Panc1 (cell line): ENCODE results near the gene MXD4. TPM values are rescaled to one million over a fixed set of nuclear protein-coding genes. Genes with fewer than 3 reads are reported as not detected.

ENCODE experiments used
- ATAC-seq: fragments of 200-7000 bp; cut with Tn5 transposase; 2 replicates; pipeline ENCODE4 v1.9.1; 2020; ENCODE audit warnings: mild to moderate bottlenecking, moderate library complexity
- BruUV-seq: library from RNA; stranded (reverse); fragments of 400-500 nt; replicated peaks from 2 replicates; lab custom pipeline; 2021; lab: Mats Ljungman, UMichigan
- CTCF ChIA-PET: fragments of 300-600 bp; sonication (Branson Sonifier 250); formaldehyde crosslinking; loops from one replicate; lab custom pipeline; 2022; ENCODE audit warnings: antibody characterized with exemption; lab: Charles Lee
- POLR2A ChIA-PET: fragments of 300-600 bp; sonication (Branson Sonifier 250); formaldehyde crosslinking; loops from one replicate; lab custom pipeline; 2022; ENCODE audit warnings: antibody characterized with exemption; lab: Charles Lee
- DNase-seq: peaks from one replicate; pipeline ENCODE4 v3.0.0-alpha.2; 2010; ENCODE audit warnings: low read depth, low spot score
- H3K27ac ChIP-seq: 2 replicates; pipeline ENCODE4 v1.5.1; 2011; ENCODE audit warnings: mild to moderate bottlenecking, low read length, inconsistent platforms
- H3K27me3 ChIP-seq: fragments of 200-500 bp; sonication (Bioruptor generic); 2 replicates; pipeline ENCODE4 v1.6.0; 2014; ENCODE audit warnings: low read length, inconsistent platforms; ENCODE audit not compliant: control insufficient read depth, insufficient read depth
- H3K36me3 ChIP-seq: fragments of 200-500 bp; sonication (Bioruptor generic); 2 replicates; pipeline ENCODE4 v1.5.1; 2014; ENCODE audit warnings: inconsistent platforms, mild to moderate bottlenecking, low read length, moderate library complexity; ENCODE audit not compliant: control insufficient read depth, insufficient read depth
- H3K4me1 ChIP-seq: 2 replicates; pipeline ENCODE4 v1.5.1; 2011; ENCODE audit warnings: inconsistent platforms, mild to moderate bottlenecking, low read length, moderate library complexity; ENCODE audit not compliant: control insufficient read depth, insufficient read depth
- H3K4me3 ChIP-seq, 2 experiments: 2 replicates each; pipeline ENCODE4 v1.5.1; 2011 to 2012; ENCODE audit warnings: low read depth in 2 of 2, low read length in 2 of 2, mild to moderate bottlenecking in 2 of 2, inconsistent platforms in 1 of 2, moderate library complexity in 1 of 2
- H3K9me3 ChIP-seq: fragments of 200-500 bp; sonication (Bioruptor generic); 2 replicates; pipeline ENCODE4 v1.5.1; 2014; ENCODE audit warnings: low read depth, mild to moderate bottlenecking, inconsistent platforms, low read length, moderate library complexity; ENCODE audit not compliant: control insufficient read depth, insufficient read depth
- POLR2AphosphoS5 ChIP-seq: IDR thresholded peaks from 2 replicates; pipeline ENCODE4 v1.6.1; 2012; ENCODE audit warnings: mild to moderate bottlenecking, low read depth, low read length, moderate library complexity
- SIN3A ChIP-seq: IDR thresholded peaks from 2 replicates; pipeline ENCODE4 v1.6.1; 2012; ENCODE audit warnings: low read depth, mild to moderate bottlenecking, low read length, moderate library complexity, borderline replicate concordance; ENCODE audit not compliant: insufficient read depth
- TCF7L2 ChIP-seq: IDR thresholded peaks from 2 replicates; pipeline ENCODE4 v1.6.1; 2011; ENCODE audit warnings: mild to moderate bottlenecking, low read depth, low read length, inconsistent platforms
- in situ Hi-C: cut with HindIII; loops from 2 replicates; pipeline ENCODE4 v1.10.0; 2016; ENCODE audit warnings: low sequenced_read_pairs, low pct_unique_long_range_greater_than_20kb
- intact Hi-C: fragments of 100-400 bp; cut with micrococcal nuclease; formaldehyde crosslinking; loops from one replicate; pipeline ENCODE4 v1.10.0; 2022; ENCODE audit not compliant: unreplicated experiment
- total RNA-seq: library from RNA; stranded (reverse); gene quantifications from one replicate; pipeline ENCODE4 v1.2.1, GENCODE V29; 2021; ENCODE audit not compliant: unreplicated experiment
- TF ChIP-seq, protein P1 (sequence below): fragments of 450-650 bp; IDR thresholded peaks from 2 replicates; pipeline ENCODE4 v1.5.1; 2017; ENCODE audit warnings: mild to moderate bottlenecking
- TF ChIP-seq, protein P2 (sequence below), 2 experiments: IDR thresholded peaks; 2 replicates each; pipeline ENCODE4 v1.6.1; 2011 to 2012; ENCODE audit warnings: low read depth in 2 of 2, control low read depth in 1 of 2, low read length in 1 of 2, mild to moderate bottlenecking in 1 of 2, moderate library complexity in 1 of 2; ENCODE audit not compliant: insufficient read depth in 1 of 2

MXD4 gene
- total RNA-seq, 1 experiment from 2014 or later = 32.7 TPM

DNA sequence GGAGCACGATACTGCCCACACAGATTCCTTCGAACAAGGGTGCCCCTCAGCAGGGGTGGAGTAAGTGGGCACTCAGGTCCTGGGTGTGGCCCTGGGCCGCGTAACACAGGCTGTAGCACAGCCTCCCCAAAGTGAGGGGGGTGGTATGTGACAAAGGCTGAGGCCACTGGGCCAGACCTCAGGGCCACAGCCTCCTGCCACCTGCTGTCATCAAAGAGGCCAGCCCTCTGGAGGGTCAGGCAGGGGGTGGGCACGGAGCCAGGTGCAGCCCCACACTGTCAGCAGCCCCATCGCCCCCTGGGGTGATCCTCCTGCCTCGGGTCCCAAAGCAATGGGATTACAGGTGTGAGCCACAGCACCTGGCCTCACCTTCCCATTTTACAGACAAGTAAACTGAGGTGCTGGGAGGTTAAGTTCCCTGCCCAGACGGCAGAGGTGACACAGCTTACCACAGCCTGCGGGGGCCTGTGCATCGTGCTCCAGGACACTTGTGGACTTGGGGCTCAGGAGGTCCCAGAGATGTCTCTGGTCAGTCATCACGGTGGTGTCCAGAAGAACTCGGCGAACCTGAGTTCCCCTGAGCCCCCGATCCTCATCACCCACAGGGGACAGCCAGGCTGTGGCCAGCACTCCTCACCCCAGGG, 27.5 kb upstream of the MXD4 start:
- CTCF ChIA-PET = no interaction called here
- POLR2A ChIA-PET = no interaction called here
- DNase-seq (no peak), ATAC-seq (no peak)
- no TSS peak for BruUV-seq
- H3K9me3 ChIP-seq = no peaks in the 10 kb centered on the region
- intact Hi-C loops = no loop called here
- H3K27me3 ChIP-seq = no peaks in the 10 kb centered on the region
- no peak overlapping the region for H3K27ac ChIP-seq
- in situ Hi-C loops = no loop called here
- no peak overlapping the region for H3K4me3 ChIP-seq
- H3K36me3 ChIP-seq = no peaks in the 10 kb centered on the region
- no peaks in the 10 kb centered on the region for H3K4me1 ChIP-seq
- TF ChIP-seq TCF7L2 (no peak), SIN3A (no peak)

DNA sequence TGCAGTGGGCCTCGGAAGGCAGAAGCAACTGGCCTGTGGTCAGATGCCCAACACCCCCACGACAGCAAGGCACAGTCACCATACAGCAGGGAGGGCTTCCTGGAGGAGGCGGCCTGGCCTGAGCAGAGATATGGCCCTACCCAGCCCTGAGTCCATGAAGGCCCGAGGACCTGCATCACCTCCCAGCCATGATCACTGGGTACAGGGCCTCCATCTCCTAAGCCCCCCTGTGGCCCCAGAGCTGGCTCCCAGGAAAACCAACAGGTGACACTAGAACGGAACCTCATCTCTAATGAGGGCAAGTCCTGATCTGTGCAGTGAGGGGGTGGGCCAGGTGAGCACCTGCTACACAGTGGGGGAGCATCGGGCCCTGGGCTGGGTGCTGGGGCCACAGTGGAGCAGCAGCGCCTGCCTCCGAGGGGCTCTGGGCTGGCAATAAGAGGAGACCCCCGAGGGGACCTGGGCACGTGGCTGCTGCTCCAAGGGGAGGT, 26.2 kb upstream of the MXD4 start:
- no TSS peak for BruUV-seq
- in situ Hi-C loops = no loop called here
- ChIA-PET CTCF (no interaction called here), POLR2A (no interaction called here)
- H3K27ac ChIP-seq = no peak overlapping the region
- H3K27me3 ChIP-seq = no peaks in the 10 kb centered on the region
- no peaks in the 10 kb centered on the region for H3K4me1 ChIP-seq
- H3K9me3 ChIP-seq = no peaks in the 10 kb centered on the region
- no peak for TF ChIP-seq POLR2AphosphoS5
- no peak for TF ChIP-seq TCF7L2
- no peak for TF ChIP-seq SIN3A
- TF ChIP-seq, protein P1, sequence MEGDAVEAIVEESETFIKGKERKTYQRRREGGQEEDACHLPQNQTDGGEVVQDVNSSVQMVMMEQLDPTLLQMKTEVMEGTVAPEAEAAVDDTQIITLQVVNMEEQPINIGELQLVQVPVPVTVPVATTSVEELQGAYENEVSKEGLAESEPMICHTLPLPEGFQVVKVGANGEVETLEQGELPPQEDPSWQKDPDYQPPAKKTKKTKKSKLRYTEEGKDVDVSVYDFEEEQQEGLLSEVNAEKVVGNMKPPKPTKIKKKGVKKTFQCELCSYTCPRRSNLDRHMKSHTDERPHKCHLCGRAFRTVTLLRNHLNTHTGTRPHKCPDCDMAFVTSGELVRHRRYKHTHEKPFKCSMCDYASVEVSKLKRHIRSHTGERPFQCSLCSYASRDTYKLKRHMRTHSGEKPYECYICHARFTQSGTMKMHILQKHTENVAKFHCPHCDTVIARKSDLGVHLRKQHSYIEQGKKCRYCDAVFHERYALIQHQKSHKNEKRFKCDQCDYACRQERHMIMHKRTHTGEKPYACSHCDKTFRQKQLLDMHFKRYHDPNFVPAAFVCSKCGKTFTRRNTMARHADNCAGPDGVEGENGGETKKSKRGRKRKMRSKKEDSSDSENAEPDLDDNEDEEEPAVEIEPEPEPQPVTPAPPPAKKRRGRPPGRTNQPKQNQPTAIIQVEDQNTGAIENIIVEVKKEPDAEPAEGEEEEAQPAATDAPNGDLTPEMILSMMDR = no peak
- TF ChIP-seq, protein P2, sequence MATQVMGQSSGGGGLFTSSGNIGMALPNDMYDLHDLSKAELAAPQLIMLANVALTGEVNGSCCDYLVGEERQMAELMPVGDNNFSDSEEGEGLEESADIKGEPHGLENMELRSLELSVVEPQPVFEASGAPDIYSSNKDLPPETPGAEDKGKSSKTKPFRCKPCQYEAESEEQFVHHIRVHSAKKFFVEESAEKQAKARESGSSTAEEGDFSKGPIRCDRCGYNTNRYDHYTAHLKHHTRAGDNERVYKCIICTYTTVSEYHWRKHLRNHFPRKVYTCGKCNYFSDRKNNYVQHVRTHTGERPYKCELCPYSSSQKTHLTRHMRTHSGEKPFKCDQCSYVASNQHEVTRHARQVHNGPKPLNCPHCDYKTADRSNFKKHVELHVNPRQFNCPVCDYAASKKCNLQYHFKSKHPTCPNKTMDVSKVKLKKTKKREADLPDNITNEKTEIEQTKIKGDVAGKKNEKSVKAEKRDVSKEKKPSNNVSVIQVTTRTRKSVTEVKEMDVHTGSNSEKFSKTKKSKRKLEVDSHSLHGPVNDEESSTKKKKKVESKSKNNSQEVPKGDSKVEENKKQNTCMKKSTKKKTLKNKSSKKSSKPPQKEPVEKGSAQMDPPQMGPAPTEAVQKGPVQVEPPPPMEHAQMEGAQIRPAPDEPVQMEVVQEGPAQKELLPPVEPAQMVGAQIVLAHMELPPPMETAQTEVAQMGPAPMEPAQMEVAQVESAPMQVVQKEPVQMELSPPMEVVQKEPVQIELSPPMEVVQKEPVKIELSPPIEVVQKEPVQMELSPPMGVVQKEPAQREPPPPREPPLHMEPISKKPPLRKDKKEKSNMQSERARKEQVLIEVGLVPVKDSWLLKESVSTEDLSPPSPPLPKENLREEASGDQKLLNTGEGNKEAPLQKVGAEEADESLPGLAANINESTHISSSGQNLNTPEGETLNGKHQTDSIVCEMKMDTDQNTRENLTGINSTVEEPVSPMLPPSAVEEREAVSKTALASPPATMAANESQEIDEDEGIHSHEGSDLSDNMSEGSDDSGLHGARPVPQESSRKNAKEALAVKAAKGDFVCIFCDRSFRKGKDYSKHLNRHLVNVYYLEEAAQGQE (IDR thresholded peaks at IDR 0.05; ENCODE audit: insufficient read depth in 1 of 2, low read depth in 2 of 2, low read length in 1 of 2) = no peak
- DNase-seq = no peak
- H3K4me3 ChIP-seq = no peak overlapping the region
- intact Hi-C loops = no loop called here
- no peak for ATAC-seq
- H3K36me3 ChIP-seq = no peaks in the 10 kb centered on the region

DNA sequence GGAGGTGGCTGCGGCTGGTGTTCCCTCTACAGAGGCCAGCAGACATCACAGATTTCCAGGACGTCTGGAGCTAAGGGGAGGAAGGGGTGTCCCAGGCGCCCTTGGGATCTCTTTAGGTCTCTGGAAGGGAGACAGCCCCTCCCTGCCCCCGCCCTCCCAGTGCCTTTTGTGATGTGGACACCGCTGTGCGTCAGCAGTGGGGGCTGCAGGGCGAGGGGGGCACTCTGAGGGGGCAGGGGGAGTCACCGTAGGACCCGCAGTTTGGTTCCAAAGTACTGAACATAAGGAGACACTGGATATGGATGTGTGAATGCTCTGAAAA, 25.6 kb upstream of the MXD4 start:
- no peaks in the 10 kb centered on the region for H3K36me3 ChIP-seq
- no peak for DNase-seq
- ChIA-PET CTCF (no interaction called here), POLR2A (no interaction called here)
- ATAC-seq = no peak
- TF ChIP-seq, protein P1 = no peak
- TF ChIP-seq, protein P2 (IDR thresholded peaks at IDR 0.05; ENCODE audit: insufficient read depth in 1 of 2, low read depth in 2 of 2, low read length in 1 of 2) = no peak
- TF ChIP-seq TCF7L2 (no peak), SIN3A (no peak), POLR2AphosphoS5 (no peak)
- no peaks in the 10 kb centered on the region for H3K4me1 ChIP-seq
- H3K27me3 ChIP-seq = no peaks in the 10 kb centered on the region
- no peaks in the 10 kb centered on the region for H3K9me3 ChIP-seq
- no TSS peak for BruUV-seq
- intact Hi-C loops (no loop called here), in situ Hi-C loops (no loop called here)
- no peak overlapping the region for H3K4me3 ChIP-seq
- H3K27ac ChIP-seq = no peak overlapping the region
